PC-9 (cell line): ENCODE data around the gene P3H4. TPM values are rescaled to one million over a fixed set of nuclear protein-coding genes. Genes with fewer than 3 reads are reported as not detected.

ENCODE experiments used
- BruUV-seq: library from RNA; stranded (reverse); fragments of 400-500 nt; replicated peaks from 2 replicates; lab custom pipeline; 2021; lab: Mats Ljungman, UMichigan
- CTCF ChIA-PET: fragments of 300-600 bp; sonication (Branson Sonifier 250); formaldehyde crosslinking; loops from one replicate; lab custom pipeline; 2022; ENCODE audit warnings: antibody characterized with exemption; lab: Charles Lee
- POLR2A ChIA-PET: fragments of 300-600 bp; sonication (Branson Sonifier 250); formaldehyde crosslinking; loops from one replicate; lab custom pipeline; 2022; ENCODE audit warnings: antibody characterized with exemption; ENCODE audit not compliant: unreplicated experiment; lab: Charles Lee
- DNase-seq, 2 experiments: peaks; one replicate each; pipeline versions ENCODE4 v3.0.0 to v3.0.0-alpha.2; 2015 to 2022; ENCODE audit warnings: mixed read lengths in 1 of 2
- H2AFZ ChIP-seq: fragments of 200-600 bp; sonication (generic); 2 replicates; pipeline ENCODE4 v1.8.1; 2017; ENCODE audit warnings: antibody characterized with exemption
- H3F3A ChIP-seq: fragments of 200-600 bp; sonication (generic); 2 replicates; pipeline ENCODE4 v1.8.1; 2017; ENCODE audit warnings: antibody characterized with exemption, mild to moderate bottlenecking, low read depth; ENCODE audit not compliant: insufficient read depth
- H3K27ac ChIP-seq: fragments of 200-600 bp; sonication (generic); 2 replicates; pipeline ENCODE4 v1.6.1; 2016; ENCODE audit warnings: mixed run types
- H3K27me3 ChIP-seq: fragments of 200-600 bp; sonication (generic); 2 replicates; pipeline ENCODE4 v1.6.1; 2016; ENCODE audit warnings: low read depth, mixed run types; ENCODE audit not compliant: insufficient read depth
- H3K36me3 ChIP-seq: fragments of 200-600 bp; sonication (generic); 2 replicates; pipeline ENCODE4 v1.6.1; 2016; ENCODE audit warnings: low read depth, mixed run types
- H3K4me1 ChIP-seq: fragments of 200-600 bp; sonication (generic); replicated peaks from 2 replicates; pipeline ENCODE4 v1.6.1; 2016; ENCODE audit warnings: mixed run types; ENCODE audit not compliant: insufficient read depth
- H3K4me2 ChIP-seq: fragments of 200-600 bp; sonication (generic); 2 replicates; pipeline ENCODE4 v1.6.1; 2017; ENCODE audit warnings: mixed run types
- H3K4me3 ChIP-seq: fragments of 200-600 bp; sonication (generic); 2 replicates; pipeline ENCODE4 v1.6.1; 2016; ENCODE audit warnings: mixed run types
- H3K79me2 ChIP-seq: fragments of 200-600 bp; sonication (generic); 2 replicates; pipeline ENCODE4 v1.6.1; 2017; ENCODE audit warnings: low read depth, mixed run types
- H3K9me2 ChIP-seq: fragments of 200-600 bp; sonication (generic); 2 replicates; pipeline ENCODE4 v1.8.1; 2017; ENCODE audit warnings: mild to moderate bottlenecking; ENCODE audit not compliant: insufficient read depth
- H3K9me3 ChIP-seq: fragments of 200-600 bp; sonication (generic); 2 replicates; pipeline ENCODE4 v1.8.1; 2016; ENCODE audit warnings: low read depth; ENCODE audit not compliant: insufficient read depth
- H4K20me1 ChIP-seq: fragments of 200-600 bp; sonication (generic); 2 replicates; pipeline ENCODE4 v1.8.1; 2017; ENCODE audit not compliant: insufficient read depth
- CTCF ChIP-seq: fragments of 200-600 bp; sonication (generic); conservative IDR thresholded peaks from 2 replicates; pipeline ENCODE4 v1.6.1; 2017; ENCODE audit warnings: mixed run types, antibody characterized with exemption, mild to moderate bottlenecking, moderate library complexity
- EZH2 ChIP-seq: fragments of 200-600 bp; sonication (generic); IDR thresholded peaks from 2 replicates; pipeline ENCODE4 v1.8.0; 2017; ENCODE audit warnings: antibody characterized with exemption, low read depth
- intact Hi-C: fragments of 100-400 bp; cut with micrococcal nuclease; formaldehyde crosslinking; loops from one replicate; pipeline ENCODE4 v1.10.0; 2022; ENCODE audit not compliant: unreplicated experiment
- total RNA-seq: library from RNA; stranded (reverse); gene quantifications from 2 replicates; pipeline ENCODE4 v1.2.3, GENCODE V29; 2021

P3H4 gene
- total RNA-seq, 1 experiment from 2014 or later, result 26.8 TPM

GRCh38 chr17:41775394-41776226 lies 36.1 kb downstream of the P3H4 start:
- BruUV-seq, result no TSS peak
- Histone ChIP-seq H2AFZ (no peak overlapping the region), H3K4me2 (0 out of 2 replicates have a peak overlapping the region, but pooled peaks have one; percentile 2), H3K36me3 (peaks cover 4% of the 10 kb centered on the region; the same call in 1 of the 2 replicates), H3K27ac (no peak overlapping the region; the same call in 1 of the 2 replicates), H3K9me3 (no peaks in the 10 kb centered on the region), H3K9me2 (no peaks in the 10 kb centered on the region), H3K4me1 (peaks cover 59% of the 10 kb centered on the region), H3K79me2 (peaks cover 64% of the 10 kb centered on the region), H3F3A (peaks cover 49% of the 10 kb centered on the region), H4K20me1 (peaks cover 34% of the 10 kb centered on the region), H3K4me3 (no peak overlapping the region), H3K27me3 (no peaks in the 10 kb centered on the region)
- DNase-seq, result no peak
- intact Hi-C loops, result no loop called here
- CTCF ChIA-PET, result no interaction called here
- POLR2A ChIA-PET, result no interaction called here
- TF ChIP-seq CTCF (no peak), EZH2 (no peak)

- Histone ChIP-seq H4K20me1 (peaks cover 26% of the 10 kb centered on the region), H3K9me3 (no peaks in the 10 kb centered on the region), H3F3A (peaks cover 45% of the 10 kb centered on the region), H3K4me1 (peaks cover 59% of the 10 kb centered on the region), H3K27ac (peak overlapping the region; percentile 93), H3K4me3 (no peak overlapping the region), H3K4me2 (peak overlapping the region; percentile 76), H3K27me3 (no peaks in the 10 kb centered on the region), H3K9me2 (no peaks in the 10 kb centered on the region), H3K79me2 (peaks cover 54% of the 10 kb centered on the region), H3K36me3 (peaks cover 9% of the 10 kb centered on the region; the same call in 1 of the 2 replicates), H2AFZ (no peak overlapping the region)
- POLR2A ChIA-PET, result interaction anchor here (0.7 to 1.4 kb wide), 6 partner anchors 10 to 319 kb away, joined by 4 to 18 read pairs (median 8); partner anchors contain the start of gene JUP
- no peak for DNase-seq
- no TSS peak for BruUV-seq
- intact Hi-C loops, result loop anchor here (1.0 to 2.0 kb wide), 2 partner anchors 13 to 35 kb away; partner anchors contain the start of gene JUP
- TF ChIP-seq CTCF, result no peak
- TF ChIP-seq EZH2, result no peak
- CTCF ChIA-PET, result interaction anchor here (1.3 to 1.9 kb wide), 2 partner anchors 12 to 27 kb away, joined by 9 to 13 read pairs; partner anchors contain the start of gene JUP
Observed at GRCh38 chr17:41773731-41774193, 38.0 kb downstream of the P3H4 start.

- no peaks in the 10 kb centered on the region for H3K9me2 ChIP-seq
- H3K4me2 ChIP-seq, result peak overlapping the region; percentile 76
- ChIA-PET CTCF (interaction anchor here (0.5 to 1.9 kb wide), 3 partner anchors 12 to 1044 kb away, joined by 3 to 13 read pairs (median 9); partner anchors contain the start of gene JUP), POLR2A (interaction anchor here (0.6 to 1.4 kb wide), 9 partner anchors 11 to 1454 kb away, joined by 3 to 18 read pairs (median 5); partner anchors contain the start of gene JUP)
- peaks cover 23% of the 10 kb centered on the region for H4K20me1 ChIP-seq
- no peaks in the 10 kb centered on the region for H3K9me3 ChIP-seq
- H3K27ac ChIP-seq, result peak overlapping the region; percentile 93
- DNase-seq, result peak; percentile 91 to 92
- H3K4me3 ChIP-seq, result peak overlapping the region; percentile 23; the same call in 1 of the 2 replicates
- H3F3A ChIP-seq, result peaks cover 39% of the 10 kb centered on the region
- intact Hi-C loops, result loop anchor here (1.0 to 2.0 kb wide), 2 partner anchors 13 to 34 kb away; partner anchors contain the start of gene JUP
- BruUV-seq, result no TSS peak
- peaks cover 52% of the 10 kb centered on the region for H3K79me2 ChIP-seq
- H3K27me3 ChIP-seq, result no peaks in the 10 kb centered on the region
- H3K36me3 ChIP-seq, result peaks cover 10% of the 10 kb centered on the region; the same call in 1 of the 2 replicates
- H2AFZ ChIP-seq, result no peak overlapping the region
- H3K4me1 ChIP-seq, result peaks cover 58% of the 10 kb centered on the region
- TF ChIP-seq EZH2 (no peak), CTCF (no peak)
Observed at GRCh38 chr17:41773190-41773588, 38.6 kb downstream of the P3H4 start.
